HG02798 (cell line): ENCODE data around the gene KCNQ1OT1.

Source experiments
- ATAC-seq: cut with Tn5 transposase; IDR thresholded peaks from one replicate; pipeline ENCODE4 v1.9.1; 2021; ENCODE audit warnings: mild to moderate bottlenecking; ENCODE audit not compliant: unreplicated experiment, poor library complexity

KCNQ1OT1 gene

DNA sequence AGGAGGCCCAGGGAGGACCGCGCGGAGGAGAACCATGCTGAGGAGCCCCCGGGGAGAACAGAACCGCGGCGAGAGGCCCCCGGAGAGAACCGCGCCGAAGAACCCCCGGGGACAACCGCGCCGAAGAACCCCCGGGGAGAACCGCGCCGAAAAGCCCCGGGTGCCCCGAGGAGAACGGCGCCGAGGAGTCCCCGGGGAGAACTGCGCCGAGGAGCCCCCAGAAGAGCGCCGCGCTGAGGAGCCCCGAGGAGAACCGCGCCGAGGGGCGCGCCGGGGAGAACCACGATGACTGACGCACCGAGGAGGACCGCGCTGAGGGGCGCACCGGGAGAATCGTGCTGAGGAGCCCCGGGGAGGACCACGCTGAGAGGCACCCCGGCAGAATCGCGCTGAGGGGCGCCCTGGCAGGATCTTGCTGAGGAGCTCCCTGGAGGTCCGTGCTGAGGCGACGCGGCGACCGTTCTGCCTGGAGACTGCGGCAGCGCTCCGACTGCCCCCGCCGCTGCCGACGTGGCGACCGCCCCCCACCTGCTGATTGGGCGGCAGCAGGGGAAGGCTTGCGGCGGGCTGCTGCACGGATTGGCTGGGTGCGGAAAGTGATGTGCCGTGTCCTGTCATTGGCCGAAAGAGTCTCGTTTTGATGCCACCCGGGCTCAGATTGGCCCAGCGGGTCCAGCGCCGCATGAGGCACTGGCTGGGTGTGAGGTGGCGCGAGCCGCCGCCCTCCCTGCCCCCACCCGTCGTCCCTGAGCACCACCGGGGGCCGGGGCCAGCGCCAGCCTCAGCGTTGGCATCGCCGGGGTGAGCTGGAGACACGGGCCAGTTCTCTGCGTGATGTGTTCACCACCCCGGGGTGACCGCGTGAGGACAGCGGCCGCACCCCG is at the start of gene KCNQ1OT1:
TSS of gene KCNQ1OT1 (minus strand) at position 464 of the 884 bp plus-strand sequence.
- ATAC-seq = peak; percentile 87

DNA sequence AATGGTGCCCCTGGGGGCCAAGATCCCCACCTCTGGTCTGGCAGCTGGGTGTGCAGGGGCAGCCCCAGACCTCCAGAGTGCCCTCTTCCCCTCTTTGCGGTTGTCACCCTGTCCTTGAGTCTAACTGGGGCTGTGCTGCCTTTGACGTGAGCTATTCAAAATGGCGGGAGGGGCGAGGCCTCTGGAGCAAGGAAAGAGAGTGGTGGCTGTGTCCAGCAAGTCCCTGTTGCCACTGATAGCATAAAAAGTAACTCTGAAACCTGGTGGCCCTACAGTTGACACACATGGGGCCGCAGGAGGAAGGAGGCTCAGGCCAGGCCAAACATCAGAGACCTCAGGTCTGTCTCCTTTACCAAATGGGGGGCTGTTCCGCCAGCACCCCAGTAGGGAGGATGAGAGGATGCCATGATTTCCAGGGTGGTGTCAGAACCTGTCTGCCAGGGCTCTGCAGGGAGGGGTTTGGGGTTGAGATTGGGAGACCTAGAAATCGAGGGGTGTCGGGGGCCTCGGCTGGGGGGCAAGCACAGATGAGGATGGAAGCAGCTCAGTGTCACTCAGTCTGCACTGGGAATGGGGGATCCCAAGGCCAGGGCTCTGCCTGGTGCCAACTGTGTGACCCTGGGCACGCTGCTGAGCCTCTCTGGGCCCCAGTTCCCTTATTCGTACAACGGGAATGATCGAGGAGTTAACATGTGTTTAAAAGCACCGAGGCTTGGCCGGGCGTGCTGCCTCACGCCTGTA is 49.2 kb upstream of the KCNQ1OT1 start:
- ATAC-seq = no peak

GRCh38 chr11:2748061-2748813 is 48.4 kb upstream of the KCNQ1OT1 start:
- no peak for ATAC-seq

DNA sequence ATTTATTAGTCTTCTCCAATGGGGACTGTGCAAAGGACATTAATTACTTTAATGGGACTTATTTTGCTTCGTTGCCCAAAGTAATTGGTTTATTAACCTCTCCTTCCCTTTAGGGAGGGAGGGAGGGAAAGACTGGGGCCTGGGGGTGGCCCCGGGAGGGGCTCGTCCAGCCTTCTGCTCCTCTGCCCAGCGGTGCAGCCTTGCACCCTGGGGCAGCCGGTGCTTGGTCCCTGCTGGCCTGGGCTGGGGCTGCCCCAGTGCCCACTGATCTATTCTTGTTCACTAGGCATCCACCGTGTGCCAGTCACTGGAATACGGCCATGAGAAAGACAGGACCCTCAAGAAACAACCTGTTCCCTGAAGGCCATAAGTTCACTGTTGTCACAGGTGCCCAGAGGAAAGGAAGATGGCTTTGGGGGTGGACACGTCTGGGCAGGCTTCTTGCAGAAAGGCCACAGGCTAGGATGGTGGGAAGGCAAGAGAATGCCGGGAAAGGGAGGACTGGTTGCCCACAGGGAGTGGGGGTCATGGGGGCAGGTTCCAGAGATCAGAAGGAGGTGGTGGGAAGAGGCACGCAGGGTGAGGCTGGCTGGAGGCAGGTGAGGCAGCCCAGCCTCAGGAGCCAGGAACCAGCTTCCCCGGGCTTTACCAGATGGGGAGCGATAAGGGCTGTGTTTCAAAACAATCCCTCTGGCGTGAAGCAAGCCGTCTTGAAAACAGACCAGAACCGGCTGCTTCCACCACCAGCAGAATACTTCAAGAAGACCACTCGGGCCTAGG is 47.6 kb upstream of the KCNQ1OT1 start:
- ATAC-seq = no peak

DNA sequence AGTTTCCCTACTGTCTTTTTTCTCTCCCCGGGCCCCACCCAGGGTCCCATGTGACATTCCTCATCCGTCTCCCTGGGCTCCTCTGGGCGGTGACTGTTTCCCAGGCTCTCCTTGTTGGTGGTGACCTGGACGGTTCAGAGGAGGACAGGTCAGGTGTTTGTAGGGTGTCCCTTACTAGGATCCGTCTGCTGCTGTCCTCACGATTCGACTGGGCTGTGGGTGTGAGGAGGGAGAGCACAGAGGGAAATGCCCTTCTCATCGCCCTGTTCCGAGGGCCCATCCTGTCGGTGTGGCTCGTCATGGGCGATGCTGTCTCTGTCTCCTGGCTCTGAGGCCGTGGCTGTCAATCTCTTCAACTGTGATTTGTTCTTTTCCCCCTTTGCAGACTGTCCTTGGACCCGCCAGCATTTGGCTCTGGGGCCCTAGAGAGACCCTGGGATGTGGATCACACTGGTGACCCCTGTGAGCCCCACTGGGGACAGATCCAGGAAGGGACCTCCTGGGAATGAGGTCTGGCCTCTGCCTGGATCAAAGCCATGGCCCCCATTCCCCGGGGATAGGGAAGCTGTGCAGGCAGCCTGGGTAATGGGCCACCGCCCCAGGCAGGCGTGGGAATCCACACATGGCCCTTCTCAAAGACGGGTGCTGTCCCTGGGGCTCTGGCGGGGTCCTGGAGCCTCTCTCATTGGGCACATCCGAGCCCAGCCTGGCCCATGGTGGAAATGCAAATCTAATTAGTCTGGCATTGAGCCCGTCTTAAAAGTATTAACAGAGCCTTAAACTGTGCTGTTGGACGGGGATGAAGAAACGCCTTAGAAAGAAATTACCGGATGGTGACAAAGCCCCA is 46.8 kb upstream of the KCNQ1OT1 start:
- no peak for ATAC-seq

- no peak for ATAC-seq
These were observed 45.7 kb upstream of the KCNQ1OT1 start for GRCh38 chr11:2745511-2745910.

GRCh38 chr11:2744166-2744565 is 44.4 kb upstream of the KCNQ1OT1 start:
- no peak for ATAC-seq

- no peak for ATAC-seq
These were observed 43.8 kb upstream of the KCNQ1OT1 start for GRCh38 chr11:2743427-2744110.

DNA sequence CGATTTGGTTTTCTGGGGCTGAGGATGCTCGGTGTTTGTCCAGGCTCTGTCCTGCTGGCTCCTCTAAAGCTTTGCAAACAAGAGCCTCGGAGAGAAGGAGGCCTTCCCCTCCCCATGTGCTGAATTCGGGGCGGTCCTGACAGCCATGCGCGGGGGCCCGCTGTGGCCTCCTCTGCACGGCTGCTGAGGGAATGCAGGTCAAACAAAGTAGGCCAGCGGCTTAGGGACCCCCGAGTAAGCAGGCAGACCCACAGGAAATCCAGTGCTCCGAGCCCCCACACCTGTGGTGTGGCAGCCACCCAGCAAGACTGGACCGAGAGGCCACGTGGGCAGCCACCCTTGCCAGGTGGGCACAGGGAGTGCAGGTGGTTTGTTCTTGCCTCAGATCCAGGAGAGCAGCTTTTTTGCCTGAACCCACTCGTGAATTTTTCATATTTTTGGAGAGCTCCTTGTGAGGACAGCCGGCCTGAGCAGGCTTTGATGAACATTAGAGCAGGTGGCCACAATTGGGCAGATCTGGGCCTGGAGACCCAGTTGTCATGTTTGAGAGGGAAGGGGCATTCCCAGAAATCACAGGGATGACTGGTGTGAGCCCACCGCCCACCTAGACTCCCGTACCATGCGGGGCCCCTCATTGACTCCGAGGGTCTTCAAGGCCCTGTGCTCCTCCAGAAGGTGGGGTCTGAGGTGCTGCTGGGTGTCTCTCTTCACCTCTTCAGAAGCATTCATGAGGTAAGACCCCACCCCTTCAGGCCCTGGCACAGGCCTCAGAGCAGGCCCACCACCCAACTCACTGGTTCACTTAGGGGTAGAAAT is 43.0 kb upstream of the KCNQ1OT1 start:
- ATAC-seq = no peak

- no peak for ATAC-seq
These were observed 42.4 kb upstream of the KCNQ1OT1 start for GRCh38 chr11:2742201-2742600.

- ATAC-seq = no peak
These were observed 41.8 kb upstream of the KCNQ1OT1 start for GRCh38 chr11:2741377-2742131.

DNA sequence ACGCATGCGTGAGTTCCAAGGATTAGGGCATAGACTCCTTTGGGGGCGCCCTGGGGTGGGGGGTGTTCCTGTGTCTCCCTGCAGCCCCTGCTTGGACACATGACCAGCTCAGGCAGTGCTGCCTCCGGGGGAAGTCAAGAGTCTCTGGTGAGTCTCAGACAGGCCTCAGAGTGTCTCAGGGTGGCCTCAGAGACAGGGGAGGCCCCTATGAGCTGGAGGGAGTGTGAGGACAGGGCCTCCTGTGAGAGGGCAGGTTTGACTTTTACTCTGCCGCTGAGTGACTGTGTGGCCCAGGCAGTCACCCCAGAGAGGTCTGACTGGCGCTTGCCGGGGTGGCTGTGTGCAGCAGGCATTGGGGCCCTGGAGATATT is 41.2 kb upstream of the KCNQ1OT1 start:
- no peak for ATAC-seq

DNA sequence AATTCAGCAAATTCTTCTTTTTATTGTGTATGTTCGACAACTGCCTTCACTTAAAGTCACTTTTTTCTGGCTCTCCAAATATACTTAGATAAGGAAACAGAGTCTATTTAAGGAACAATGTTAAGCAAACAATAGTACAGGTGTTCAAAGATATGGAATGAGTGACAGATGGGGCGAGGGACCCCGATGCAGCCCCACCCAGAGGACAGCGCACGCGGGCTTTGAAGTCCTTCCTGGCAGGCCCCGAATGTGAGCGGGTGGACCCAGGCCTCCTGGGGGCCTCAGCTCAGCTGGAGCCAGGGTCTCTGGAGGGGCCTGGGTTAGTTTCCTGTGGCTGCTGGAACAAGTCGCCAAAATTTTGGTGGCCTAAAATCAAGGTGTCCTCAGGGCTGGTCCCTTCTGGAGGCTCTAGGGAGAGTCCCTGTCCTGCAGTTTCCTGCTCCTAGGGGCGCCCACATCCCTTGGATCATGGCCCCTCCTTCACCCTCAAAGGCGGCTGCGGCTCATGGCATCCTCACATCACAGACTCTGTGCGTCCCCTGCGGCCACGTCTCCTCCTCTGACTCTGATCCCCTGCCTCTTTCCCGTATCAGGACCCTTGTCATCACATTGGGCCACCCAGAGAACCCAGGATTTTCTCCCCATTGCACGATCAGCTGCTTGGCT is 40.6 kb upstream of the KCNQ1OT1 start:
- no peak for ATAC-seq

GRCh38 chr11:2739531-2740274 is 39.9 kb upstream of the KCNQ1OT1 start:
- ATAC-seq = no peak

DNA sequence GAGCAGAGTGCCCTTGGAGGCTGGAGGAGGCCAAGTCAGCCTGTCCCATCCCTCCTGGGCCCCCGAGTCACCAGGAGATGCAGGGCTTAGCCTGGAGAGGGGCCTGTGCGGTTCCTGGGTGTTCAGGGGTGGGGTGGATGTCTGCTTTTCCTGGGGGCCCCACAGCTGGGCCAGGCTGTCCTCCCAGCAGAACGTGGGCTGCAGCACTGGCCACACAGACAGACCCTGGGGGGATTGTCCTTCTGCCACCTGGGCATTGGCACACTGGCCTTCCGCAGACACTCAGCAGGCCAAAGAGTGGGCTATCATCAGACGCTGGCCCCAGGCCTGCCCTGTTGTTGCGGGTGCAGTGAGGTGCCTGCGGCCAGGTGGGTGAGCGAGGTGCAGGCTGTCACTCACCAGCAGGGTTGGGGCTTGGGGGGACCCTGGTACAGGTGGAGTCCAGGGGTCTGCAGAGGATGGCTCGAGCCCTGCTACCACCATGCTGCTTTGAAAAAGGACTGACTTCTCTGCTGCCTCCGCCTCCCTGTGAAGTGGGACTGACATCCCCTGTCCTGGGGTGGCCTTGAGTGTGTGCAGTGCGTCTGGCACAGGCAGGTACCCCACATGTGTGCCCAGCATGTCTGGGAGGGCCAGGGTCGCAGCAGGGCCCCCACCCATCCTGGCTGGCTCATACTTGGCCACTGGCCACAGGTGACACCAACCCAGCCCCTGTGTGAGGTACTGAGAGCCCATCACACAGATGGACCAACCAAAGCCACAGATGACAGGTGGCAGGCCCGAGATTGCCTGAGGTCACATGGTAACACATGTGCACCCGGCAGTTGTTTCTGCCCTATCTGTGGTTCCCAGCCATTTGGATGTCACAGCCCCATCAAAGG is 39.0 kb upstream of the KCNQ1OT1 start:
- no peak for ATAC-seq
